Erythroblast (primary cell): ENCODE results near the gene HDAC10.

Experiments
- GATA1 ChIP-seq: IDR thresholded peaks from 2 replicates; pipeline ENCODE4 v1.6.1; 2011; ENCODE audit warnings: low read depth, mild to moderate bottlenecking, control low read depth, low read length, moderate library complexity
- POLR2A ChIP-seq: IDR thresholded peaks from 2 replicates; pipeline ENCODE4 v1.6.1; 2011; ENCODE audit warnings: mild to moderate bottlenecking, low read length

DNA sequence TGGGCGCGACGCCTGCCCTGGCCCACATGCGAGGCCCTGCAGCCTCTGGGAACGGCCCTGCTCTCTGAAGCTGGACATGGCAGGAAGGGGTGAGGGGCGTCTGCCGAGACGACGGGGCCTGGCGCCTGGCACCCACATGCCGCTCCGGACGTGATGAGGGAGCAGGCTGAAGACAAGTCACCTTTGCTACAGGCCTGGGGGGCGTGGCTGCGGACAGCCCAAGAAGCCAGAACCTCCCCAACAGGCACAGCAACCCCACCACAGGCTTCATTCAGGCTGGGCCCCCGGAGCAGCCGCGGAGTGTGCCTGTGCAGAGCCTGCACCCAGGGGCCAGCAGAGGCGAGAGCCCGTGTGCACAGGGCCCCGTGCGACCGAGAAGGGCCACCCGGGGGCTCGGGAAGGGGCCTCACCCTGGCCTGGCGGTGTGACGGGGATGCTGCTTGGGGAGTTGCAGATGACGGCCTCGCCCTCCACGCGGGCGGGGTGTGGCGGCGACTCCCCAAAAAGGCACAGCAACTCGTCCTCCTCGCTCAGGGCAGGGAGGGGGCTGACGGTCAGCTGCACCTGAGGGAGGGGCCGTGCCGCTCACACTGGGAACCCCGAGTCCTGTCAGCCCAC is 35.7 kb upstream of the HDAC10 start:
- TF ChIP-seq POLR2A (no peak), GATA1 (no peak)
